Hepatocyte (in vitro differentiated cells): ENCODE results near the gene SGCD.

ENCODE experiments used
- EZH2 ChIP-seq: fragments of 200-600 bp; sonication (generic); IDR thresholded peaks from 2 replicates; pipeline ENCODE4 v1.6.1; 2016; ENCODE audit warnings: antibody characterized with exemption, mild to moderate bottlenecking, borderline replicate concordance
- EZH2phosphoT487 ChIP-seq: fragments of 200-600 bp; sonication (generic); IDR thresholded peaks from one replicate; pipeline ENCODE4 v1.6.1; 2018; ENCODE audit warnings: antibody characterized with exemption, mild to moderate bottlenecking, low read depth, moderate library complexity; ENCODE audit not compliant: unreplicated experiment, severe bottlenecking
- TF ChIP-seq, protein P1 (sequence below): fragments of 200-600 bp; sonication (generic); IDR thresholded peaks from 2 replicates; pipeline ENCODE4 v1.5.1; 2016; ENCODE audit warnings: antibody characterized with exemption, mild to moderate bottlenecking; ENCODE audit not compliant: poor library complexity

DNA sequence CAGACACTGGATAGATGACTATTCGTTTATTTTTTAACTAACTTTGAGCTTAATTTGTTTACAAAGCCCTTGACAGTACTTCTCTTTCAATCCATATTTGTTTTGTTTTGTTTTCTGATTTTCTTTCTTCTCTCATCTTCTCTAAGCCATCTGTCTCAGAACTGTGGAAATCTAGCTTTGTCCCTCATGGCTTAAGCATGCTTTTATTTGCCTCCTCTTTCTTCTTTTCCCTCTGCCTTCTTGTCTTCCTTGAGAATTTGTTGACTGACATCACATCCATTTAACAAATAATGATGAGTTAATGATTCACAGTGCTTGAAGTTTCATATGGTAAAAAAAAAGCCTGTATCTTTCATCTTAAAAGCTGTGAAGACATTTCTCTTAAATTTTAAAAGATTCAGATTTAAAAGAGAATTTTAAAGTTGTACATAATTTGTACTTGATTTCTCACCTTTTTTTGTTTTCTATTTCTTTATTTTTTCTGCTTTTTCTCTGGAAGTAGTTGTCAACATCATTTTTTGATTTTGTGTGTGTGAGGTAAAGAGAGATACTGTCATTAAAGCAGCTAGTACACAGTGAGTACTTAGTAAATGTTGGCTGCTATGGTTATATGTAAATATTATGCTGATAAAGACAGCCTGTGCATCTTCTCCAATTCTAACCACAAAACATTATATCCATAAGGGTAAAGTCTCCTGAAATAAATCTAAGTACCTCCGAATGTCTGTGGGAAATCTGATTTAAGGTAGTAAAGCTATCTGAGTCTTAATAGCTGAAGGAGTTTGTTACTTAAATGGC is 13.9 kb upstream of the SGCD start:
- TF ChIP-seq, protein P1, sequence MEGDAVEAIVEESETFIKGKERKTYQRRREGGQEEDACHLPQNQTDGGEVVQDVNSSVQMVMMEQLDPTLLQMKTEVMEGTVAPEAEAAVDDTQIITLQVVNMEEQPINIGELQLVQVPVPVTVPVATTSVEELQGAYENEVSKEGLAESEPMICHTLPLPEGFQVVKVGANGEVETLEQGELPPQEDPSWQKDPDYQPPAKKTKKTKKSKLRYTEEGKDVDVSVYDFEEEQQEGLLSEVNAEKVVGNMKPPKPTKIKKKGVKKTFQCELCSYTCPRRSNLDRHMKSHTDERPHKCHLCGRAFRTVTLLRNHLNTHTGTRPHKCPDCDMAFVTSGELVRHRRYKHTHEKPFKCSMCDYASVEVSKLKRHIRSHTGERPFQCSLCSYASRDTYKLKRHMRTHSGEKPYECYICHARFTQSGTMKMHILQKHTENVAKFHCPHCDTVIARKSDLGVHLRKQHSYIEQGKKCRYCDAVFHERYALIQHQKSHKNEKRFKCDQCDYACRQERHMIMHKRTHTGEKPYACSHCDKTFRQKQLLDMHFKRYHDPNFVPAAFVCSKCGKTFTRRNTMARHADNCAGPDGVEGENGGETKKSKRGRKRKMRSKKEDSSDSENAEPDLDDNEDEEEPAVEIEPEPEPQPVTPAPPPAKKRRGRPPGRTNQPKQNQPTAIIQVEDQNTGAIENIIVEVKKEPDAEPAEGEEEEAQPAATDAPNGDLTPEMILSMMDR: no peak
- TF ChIP-seq EZH2phosphoT487 (no peak), EZH2 (no peak)
